K562 (cell line): ENCODE measurements around the gene TP53TG5. TPM values are rescaled to one million over a fixed set of nuclear protein-coding genes. Genes with fewer than 3 reads are reported as not detected.

ENCODE experiments used
- ATAC-seq: fragments of 200-7000 bp; cut with Tn5 transposase; 3 replicates; pipeline ENCODE4 v1.9.1; 2020; ENCODE audit warnings: moderate library complexity
- BruUV-seq: library from RNA; stranded (reverse); fragments of 400-500 nt; replicated peaks from 2 replicates; lab custom pipeline; 2021; lab: Mats Ljungman, UMichigan
- CTCF ChIA-PET: fragments of 300-600 bp; formaldehyde crosslinking; extraction: SDS; loops from one replicate; lab custom pipeline; 2021; ENCODE audit warnings: low intra/inter-chr PET ratio; lab: Yijun Ruan, JAX
- POLR2A ChIA-PET: fragments of 300-600, 350-650 bp; sonication (Branson Sonifier 250); formaldehyde crosslinking; extraction: SDS; loops from one replicate; lab custom pipeline; 2021; ENCODE audit warnings: antibody characterized with exemption, inconsistent platforms; lab: Yijun Ruan, JAX
- DNase-seq, 4 experiments: peaks; one replicate each; pipeline versions ENCODE4 v3.0.0 to v3.0.0-alpha.2; 2011 to 2018; ENCODE audit warnings: low spot score in 3 of 4, mixed read lengths in 3 of 4; ENCODE audit errors: extremely low read depth in 1 of 4
- FAIRE-seq: peaks from 2 replicates; lab custom pipeline; 2011; peaks lifted over from hg19 to GRCh38; lab: Jason Lieb, UNC
- H2AFZ ChIP-seq: 2 replicates; pipeline ENCODE4 v1.6.0; 2011; ENCODE audit warnings: low read depth, low read length, control low read depth, inconsistent platforms
- H3K27ac ChIP-seq: fragments of 200-600 bp; 3 replicates; pipeline ENCODE4 v1.8.0; 2011; ENCODE audit warnings: low read depth, mild to moderate bottlenecking, control low read depth, inconsistent platforms, low read length, moderate library complexity, mixed read lengths; ENCODE audit errors: extremely low read depth
- H3K27me3 ChIP-seq, 2 experiments: fragments of 300-600 bp in 1 of 2; 2 replicates in 1 of 2; 3 replicates in 1 of 2; pipeline versions ENCODE4 v1.6.0 to v1.8.0; 2011; ENCODE audit warnings: inconsistent platforms in 2 of 2, low read length in 2 of 2, mild to moderate bottlenecking in 1 of 2, mixed read lengths in 1 of 2, moderate library complexity in 1 of 2; ENCODE audit not compliant: control insufficient read depth in 2 of 2, insufficient read depth in 2 of 2
- H3K36me3 ChIP-seq: fragments of 300-600 bp; 3 replicates; pipeline ENCODE4 v1.8.0; 2011; ENCODE audit warnings: mild to moderate bottlenecking, low read length, inconsistent platforms; ENCODE audit not compliant: control insufficient read depth, insufficient read depth
- H3K4me1 ChIP-seq, 2 experiments: fragments of 200-600 bp in 1 of 2; replicated peaks in 1 of 2; 2 replicates in 1 of 2; 3 replicates in 1 of 2; pipeline versions ENCODE4 v1.5.1 to v1.8.0; 2011; ENCODE audit warnings: inconsistent platforms in 2 of 2, low read length in 2 of 2, mild to moderate bottlenecking in 1 of 2, mixed read lengths in 1 of 2, moderate library complexity in 1 of 2; ENCODE audit not compliant: control insufficient read depth in 2 of 2, insufficient read depth in 2 of 2
- H3K4me2 ChIP-seq: 2 replicates; pipeline ENCODE4 v1.6.1; 2011; ENCODE audit warnings: low read length, control low read depth, inconsistent platforms, mixed read lengths; ENCODE audit not compliant: insufficient read depth
- H3K4me3 ChIP-seq: fragments of 200-600 bp; sonication (generic), shearing (Covaris generic); 2 replicates; pipeline ENCODE4 v1.5.1; 2016; ENCODE audit warnings: control low read depth, inconsistent platforms
- H3K79me2 ChIP-seq: fragments of 200-600 bp; 3 replicates; pipeline ENCODE4 v1.8.0; 2011; ENCODE audit warnings: low read length, inconsistent platforms; ENCODE audit not compliant: control insufficient read depth, insufficient read depth
- H3K9ac ChIP-seq, 2 experiments: 2 replicates each; pipeline versions ENCODE4 v1.6.0 to v1.6.1; 2011; ENCODE audit warnings: low read depth in 2 of 2, low read length in 2 of 2, control low read depth in 1 of 2, inconsistent platforms in 1 of 2, mild to moderate bottlenecking in 1 of 2, mixed read lengths in 1 of 2; ENCODE audit not compliant: insufficient read depth in 1 of 2
- H3K9me1 ChIP-seq: one replicate; pipeline ENCODE4 v1.6.0; 2011; ENCODE audit warnings: inconsistent platforms, mild to moderate bottlenecking, low read length, moderate library complexity; ENCODE audit not compliant: control insufficient read depth, insufficient read depth
- H3K9me3 ChIP-seq: replicated peaks from 2 replicates; pipeline ENCODE4 v1.5.1; 2011; ENCODE audit warnings: low read depth, low read length, inconsistent platforms; ENCODE audit not compliant: control insufficient read depth, insufficient read depth
- H4K20me1 ChIP-seq: replicated peaks from 2 replicates; pipeline ENCODE4 v1.6.1; 2011; ENCODE audit warnings: low read length, inconsistent platforms, mixed read lengths; ENCODE audit not compliant: control insufficient read depth, insufficient read depth
- CBFB ChIP-seq: sonication (generic); formaldehyde crosslinking; IDR thresholded peaks from 2 replicates; pipeline ENCODE4 v1.4.0; 2020; ENCODE audit warnings: mild to moderate bottlenecking, missing genetic modification reagents
- CREB1 ChIP-seq, 2 experiments: sonication (generic) in 1 of 2; formaldehyde crosslinking in 1 of 2; IDR thresholded peaks; 2 replicates each; pipeline versions ENCODE4 v1.6.1 to v1.8.0; 2012 to 2022; ENCODE audit warnings: inconsistent platforms in 1 of 2, mild to moderate bottlenecking in 1 of 2, missing genetic modification reagents in 1 of 2, moderate library complexity in 1 of 2
- EHMT2 ChIP-seq: fragments of 450-650 bp; IDR thresholded peaks from 2 replicates; pipeline ENCODE4 v1.6.1; 2018; ENCODE audit warnings: antibody characterized with exemption
- ELK1 ChIP-seq: sonication (generic); formaldehyde crosslinking; IDR thresholded peaks from 2 replicates; pipeline ENCODE4 v1.8.1; 2022; ENCODE audit warnings: missing genetic modification reagents
- ESRRA ChIP-seq: fragments of 450-650 bp; IDR thresholded peaks from 2 replicates; pipeline ENCODE4 v1.6.1; 2014; ENCODE audit warnings: low read depth, mild to moderate bottlenecking, moderate library complexity, borderline replicate concordance
- FIP1L1 ChIP-seq: fragments of 200-400 bp; formaldehyde crosslinking; IDR thresholded peaks from 2 replicates; pipeline ENCODE4 v1.6.1; 2018; ENCODE audit warnings: mild to moderate bottlenecking, low read depth, low read length; ENCODE audit not compliant: poor library complexity, severe bottlenecking
- GTF2B ChIP-seq: IDR thresholded peaks from 2 replicates; pipeline ENCODE4 v1.6.1; 2011; ENCODE audit not compliant: insufficient read length; ENCODE audit errors: extremely low read depth
- KLF13 ChIP-seq: fragments of 450-650 bp; IDR thresholded peaks from 2 replicates; pipeline ENCODE4 v1.6.1; 2016; ENCODE audit warnings: missing genetic modification characterization, low read depth, mild to moderate bottlenecking, missing compliant biosample characterization, moderate library complexity, borderline replicate concordance
- MTA1 ChIP-seq: fragments of 450-650 bp; IDR thresholded peaks from 2 replicates; pipeline ENCODE4 v1.6.1; 2017; ENCODE audit warnings: borderline replicate concordance
- NBN ChIP-seq: fragments of 450-650 bp; IDR thresholded peaks from 2 replicates; pipeline ENCODE4 v1.6.1; 2016; ENCODE audit warnings: low read depth, mild to moderate bottlenecking
- NR3C1 ChIP-seq: sonication (generic); formaldehyde crosslinking; IDR thresholded peaks from 2 replicates; pipeline ENCODE4 v1.8.1; 2022; ENCODE audit warnings: missing genetic modification reagents
- PRPF4 ChIP-seq: fragments of 200-400 bp; formaldehyde crosslinking; IDR thresholded peaks from one replicate; pipeline ENCODE4 v1.6.1; 2017; ENCODE audit warnings: low read length, low read depth, mild to moderate bottlenecking; ENCODE audit not compliant: insufficient read depth, poor library complexity, severe bottlenecking
- PTTG1 ChIP-seq: fragments of 450-650 bp; IDR thresholded peaks from 2 replicates; pipeline ENCODE4 v1.6.1; 2016; ENCODE audit warnings: low read depth, mild to moderate bottlenecking, missing genetic modification characterization, missing compliant biosample characterization
- RUNX1 ChIP-seq: sonication (generic); IDR thresholded peaks from 2 replicates; pipeline ENCODE4 v1.6.1; 2016; ENCODE audit warnings: antibody characterized with exemption, low read depth
- SIRT6 ChIP-seq: IDR thresholded peaks from one replicate; pipeline ENCODE4 v1.6.1; 2012; ENCODE audit warnings: low read depth, mild to moderate bottlenecking, control low read depth, inconsistent platforms, low read length, moderate library complexity
- SP2 ChIP-seq: IDR thresholded peaks from 2 replicates; pipeline ENCODE4 v1.6.1; 2011; ENCODE audit warnings: mild to moderate bottlenecking, low read depth, low read length, moderate library complexity; ENCODE audit not compliant: poor library complexity, severe bottlenecking; ENCODE audit errors: extremely low read depth
- ZKSCAN1 ChIP-seq: fragments of 150-350 bp; IDR thresholded peaks from 2 replicates; pipeline ENCODE4 v1.6.1; 2016; ENCODE audit warnings: low read depth, low read length
- ZNF740 ChIP-seq, 3 experiments: fragments of 200-800 bp in 1 of 3; sonication (Bioruptor generic) in 1 of 3; sonication (generic) in 1 of 3; formaldehyde crosslinking in 1 of 3; IDR thresholded peaks; 2 replicates each; pipeline versions ENCODE4 v1.6.1 to v1.8.0; 2016 to 2022; ENCODE audit warnings: mild to moderate bottlenecking in 2 of 3, missing compliant biosample characterization in 2 of 3, missing genetic modification characterization in 2 of 3, missing genetic modification reagents in 1 of 3
- ZNF830 ChIP-seq: fragments of 250-450 bp; sonication (Bioruptor Pico); IDR thresholded peaks from 2 replicates; pipeline ENCODE4 v1.5.0; 2021; ENCODE audit warnings: mild to moderate bottlenecking
- WGBS: fragments of 100-300 bp; shearing (Covaris generic); methylation state at CpG from one replicate; pipeline ENCODE4 v1.1.6; 2016; ENCODE audit warnings: low coverage, mixed read lengths; ENCODE audit not compliant: insufficient coverage; ENCODE audit errors: missing lambda C conversion rate; 5-methylcytosine and 5-hydroxymethylcytosine counted together
- in situ Hi-C: fragments of 300-500 bp; cut with MboI; formaldehyde crosslinking; loops from 4 replicates; pipeline ENCODE4 v1.15.0; 2018; ENCODE audit warnings: inconsistent platforms, mixed read lengths
- intact Hi-C: fragments of 100-400 bp; cut with micrococcal nuclease; formaldehyde crosslinking; loops from 2 replicates; pipeline ENCODE4 v1.14.2; 2022
- polyA plus RNA-seq, 8 experiments: library from polyadenylated mRNA; depleted of rRNA in 4 of 8; stranded (reverse) in 5 of 8; unstranded in 3 of 8; fragments of >200 nt; fragmentation: Nextera tagmentation in 2 of 8; fragmentation: Illumina TruSeq in 1 of 8; extraction: Ambion mirVana in 2 of 8; extraction: Trizol in 1 of 8; gene quantifications; 2 replicates each; pipeline versions ENCODE4 v1.2.1 to v1.2.3, GENCODE V29; 2011 to 2014; ENCODE audit warnings: inconsistent platforms in 1 of 8, missing spikeins in 1 of 8
- total RNA-seq, 7 experiments: library from RNA; depleted of rRNA in 6 of 7; stranded (reverse); fragments of >200 nt in 6 of 7; fragmentation: Illumina TruSeq in 2 of 7; extraction: Trizol in 2 of 7; gene quantifications; 2 replicates each; pipeline versions ENCODE4 v1.2.1 to v1.2.3, GENCODE V29; 2011 to 2021; ENCODE audit warnings: low replicate concordance in 1 of 7

TP53TG5 gene
- total and polyA plus RNA-seq, 9 of the 15 experiments (the other 6 are each of a cell fraction or from before 2014, with no cell fraction given) = 0.04 to 0.05 (median 0.04) TPM; not detected in 6

GRCh38 chr20:45402946-45403345 lies 24.8 kb upstream of the TP53TG5 start:
- no peak overlapping the region for H3K4me2 ChIP-seq
- H3K4me1 ChIP-seq = peaks cover 10 to 21% of the 10 kb centered on the region in 2 experiments; a peak in 3 of 5 replicates
- no peaks in the 10 kb centered on the region for H3K36me3 ChIP-seq
- H3K4me3 ChIP-seq = no peak overlapping the region
- H3K27me3 ChIP-seq = no peaks in the 10 kb centered on the region; a peak in 1 of 5 replicates
- ATAC-seq (no peak), DNase-seq (no peak), FAIRE-seq (no peak)
- no peak overlapping the region for H3K27ac ChIP-seq
- 64% methylated on average over 1 of the region's 1 CpG for WGBS
- in situ Hi-C loops = no loop called here
- no peaks in the 10 kb centered on the region for H3K9me1 ChIP-seq
- H3K79me2 ChIP-seq = peaks cover 17% of the 10 kb centered on the region; the same call in 2 of the 3 replicates
- intact Hi-C loops = no loop called here
- no peaks in the 10 kb centered on the region for H4K20me1 ChIP-seq
- CTCF ChIA-PET = interaction anchor here (0.8 kb wide), 1 partner anchor 54 kb away, joined by 3 read pairs; no protein-coding TSS in a partner anchor
- no peak for TF ChIP-seq EHMT2
- TF ChIP-seq CREB1 (IDR thresholded peaks at IDR 0.05) = no peak
- no peak for TF ChIP-seq CREB1 (CRISPR knock-in tag; IDR thresholded peaks at IDR 0.05)
- TF ChIP-seq FIP1L1 = no peak
- TF ChIP-seq KLF13 = no peak
- no peak for TF ChIP-seq NR3C1
- TF ChIP-seq SP2 = no peak
- no peak for TF ChIP-seq PTTG1 (tag)
- TF ChIP-seq ZNF740 (CRISPR knock-in tag; IDR thresholded peaks at IDR 0.05) = no peak
- TF ChIP-seq ZNF740 (tag; IDR thresholded peaks at IDR 0.05) = no peak
- TF ChIP-seq GTF2B = no peak
- no peak for TF ChIP-seq CBFB (CRISPR knock-in tag)
- TF ChIP-seq ZKSCAN1 = no peak
- TF ChIP-seq SIRT6 = no peak
- no peak for TF ChIP-seq ZNF830 (CRISPR knock-in tag)
- TF ChIP-seq PRPF4 = no peak
- TF ChIP-seq MTA1 = no peak
- TF ChIP-seq ESRRA = no peak
- no peak for TF ChIP-seq RUNX1
- no peak for TF ChIP-seq NBN
- no peak for TF ChIP-seq ELK1 (CRISPR knock-in tag)
- H3K9ac ChIP-seq = no peak overlapping the region
- no TSS peak for BruUV-seq
- no peak overlapping the region for H2AFZ ChIP-seq
- H3K9me3 ChIP-seq = peaks cover 10% of the 10 kb centered on the region
- POLR2A ChIA-PET = interaction anchor here (1.1 kb wide), 1 partner anchor 32 kb away, joined by 6 read pairs; no protein-coding TSS in a partner anchor
